Activated CD8-positive, alpha-beta memory T cell treated with anti-CD3 and anti-CD28 coated beads for 48 hours (primary cell): ENCODE measurements around the gene INSIG1.

Experiments
- DNase-seq, 3 experiments: peaks; one replicate each; pipeline ENCODE4 v3.0.0-alpha.2; 2020; ENCODE audit warnings: low read depth in 2 of 3, low spot score in 2 of 3

INSIG1 gene

DNA sequence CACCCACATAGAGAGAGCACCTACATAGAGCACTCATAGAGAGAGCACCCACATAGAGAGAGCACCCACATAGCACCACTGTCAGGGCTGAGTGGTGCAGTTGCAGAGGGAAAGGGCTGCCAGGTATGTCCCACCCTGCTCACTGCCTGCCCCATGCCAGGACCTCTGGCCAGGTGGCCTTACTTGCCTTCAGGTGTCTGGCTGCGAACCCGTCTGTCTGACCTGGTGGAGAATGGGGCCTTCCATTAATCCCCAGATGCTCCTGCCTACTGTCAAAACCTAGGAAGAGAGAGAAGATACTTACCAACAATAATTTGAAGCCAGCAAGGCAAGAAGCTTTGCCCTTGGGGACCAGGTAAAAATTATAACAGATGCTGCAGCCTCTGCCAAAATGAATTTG is 51.1 kb downstream of the INSIG1 start:
- no peak for DNase-seq

GRCh38 chr7:155349601-155350331 is 52.1 kb downstream of the INSIG1 start:
- no peak for DNase-seq

DNA sequence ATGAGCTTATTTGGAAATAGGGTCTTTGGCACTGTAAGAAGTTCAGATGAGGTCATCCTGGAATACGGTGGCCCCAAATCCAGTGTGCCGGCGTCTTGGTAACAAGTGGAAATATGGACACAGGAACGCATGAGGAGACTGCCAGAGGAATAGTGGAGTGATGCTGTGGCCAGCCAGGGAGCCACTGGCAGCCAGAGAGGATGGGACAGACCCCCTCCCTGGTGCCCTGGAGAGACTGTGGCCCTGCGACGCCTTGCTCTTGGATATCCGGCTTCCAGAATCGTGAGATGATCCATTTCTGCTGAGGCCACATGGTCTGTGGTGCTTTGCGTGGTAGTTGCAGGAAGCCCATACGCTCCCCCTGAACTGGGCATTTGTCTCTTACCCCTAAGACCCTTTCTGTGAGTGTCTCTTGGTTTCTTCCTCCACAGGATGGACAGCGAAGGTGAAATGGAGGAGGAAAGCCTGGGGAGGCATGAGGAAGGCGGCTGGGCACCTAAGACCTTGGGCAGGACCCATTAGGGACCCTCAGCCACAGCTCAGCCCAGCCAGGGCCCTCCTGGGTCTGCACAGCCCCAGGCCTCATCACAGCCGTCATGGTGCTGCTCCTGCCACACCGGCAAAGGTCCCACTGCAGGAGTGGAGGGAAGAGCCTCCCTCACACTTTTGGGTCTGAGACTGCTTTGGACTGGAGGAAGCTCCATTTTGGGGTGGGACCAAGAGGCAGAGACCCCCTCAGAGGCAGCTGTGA is 53.6 kb downstream of the INSIG1 start:
- no peak for DNase-seq

GRCh38 chr7:155352076-155352752 is 54.5 kb downstream of the INSIG1 start:
- no peak for DNase-seq

DNA sequence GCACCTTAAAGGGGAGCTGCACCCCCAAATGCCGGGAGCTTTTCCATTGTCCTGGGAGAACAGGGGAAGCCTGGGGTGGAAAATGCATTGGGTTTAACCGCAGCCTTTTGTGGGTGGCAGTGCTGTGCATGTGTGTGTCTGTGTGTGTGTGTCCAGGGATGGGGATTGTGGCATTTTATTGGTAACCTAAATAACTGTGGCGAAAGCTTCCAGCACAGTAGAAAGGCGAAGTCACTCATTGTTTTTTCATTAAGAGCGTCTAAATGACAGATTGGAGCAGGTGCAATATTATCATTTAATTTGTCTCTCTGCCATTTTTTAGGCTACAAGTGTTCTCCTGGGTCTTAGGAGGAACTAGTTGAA is 55.1 kb downstream of the INSIG1 start:
- no peak for DNase-seq

- DNase-seq: no peak
Measured at GRCh38 chr7:155353256-155353897, 55.7 kb downstream of the INSIG1 start.

DNA sequence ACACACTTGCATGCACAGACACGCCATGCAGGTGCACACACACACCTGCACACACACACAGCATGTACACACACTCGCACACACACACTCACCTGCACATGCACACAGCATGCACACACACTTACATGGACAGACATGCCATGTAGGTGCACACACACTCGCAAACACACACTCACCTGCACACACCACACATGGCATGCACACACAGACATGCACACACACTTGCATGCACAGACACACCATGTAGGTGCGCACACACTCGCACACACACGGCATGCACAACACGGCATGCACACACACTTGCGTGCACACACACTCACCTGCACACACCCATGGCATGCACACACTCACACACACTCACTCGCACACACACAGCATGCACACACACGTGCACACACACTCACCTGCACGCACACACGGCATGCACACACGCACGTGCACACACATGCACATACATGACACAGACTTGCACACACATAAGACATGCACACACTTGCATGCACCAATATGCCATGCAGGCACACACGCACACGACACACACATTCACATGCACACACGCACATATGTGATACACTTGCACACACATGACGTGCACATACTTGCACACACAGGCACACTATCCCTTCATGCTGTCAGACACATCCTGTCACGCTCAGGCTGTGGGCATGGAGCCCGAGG is 56.8 kb downstream of the INSIG1 start:
- no peak for DNase-seq

DNA sequence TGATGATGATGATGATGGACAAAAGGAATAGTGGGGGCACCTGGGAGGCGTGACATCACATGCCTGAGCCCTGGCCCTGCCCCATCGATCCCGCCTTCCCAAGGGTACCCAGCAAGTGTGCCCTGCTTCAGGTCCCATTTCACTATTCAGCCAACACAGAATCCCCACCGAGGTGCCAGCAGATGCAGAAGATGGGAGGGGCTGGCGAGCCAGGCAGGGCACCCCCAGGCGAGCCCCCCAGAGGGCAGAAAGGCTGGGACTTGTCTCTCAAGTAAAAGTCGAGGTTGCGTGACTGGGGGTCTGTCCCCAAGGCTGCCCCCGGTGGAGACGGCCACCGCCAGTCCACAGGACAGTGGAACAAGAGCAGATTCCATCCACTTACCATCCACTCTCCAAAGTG is 57.5 kb downstream of the INSIG1 start:
- no peak for DNase-seq

DNA sequence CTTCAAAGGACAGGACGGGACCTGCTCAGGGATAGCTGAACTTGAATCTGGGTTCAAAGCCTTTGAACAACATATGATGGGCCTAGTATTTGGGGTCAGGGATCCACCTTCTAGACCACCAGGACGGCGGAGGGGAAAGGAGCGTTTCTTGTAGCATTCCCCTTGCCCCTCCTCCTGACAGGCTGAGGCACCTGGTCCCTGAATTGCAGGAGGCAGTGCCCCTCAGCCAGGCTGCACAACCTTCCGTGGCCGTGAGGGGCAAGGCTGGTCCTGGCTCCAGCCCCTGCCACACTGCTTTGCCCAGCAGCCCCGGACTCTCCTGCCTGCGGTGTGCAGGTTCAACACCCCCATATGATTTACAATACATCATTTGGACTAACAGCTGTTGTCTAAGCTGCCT is 58.1 kb downstream of the INSIG1 start:
- DNase-seq: no peak

DNA sequence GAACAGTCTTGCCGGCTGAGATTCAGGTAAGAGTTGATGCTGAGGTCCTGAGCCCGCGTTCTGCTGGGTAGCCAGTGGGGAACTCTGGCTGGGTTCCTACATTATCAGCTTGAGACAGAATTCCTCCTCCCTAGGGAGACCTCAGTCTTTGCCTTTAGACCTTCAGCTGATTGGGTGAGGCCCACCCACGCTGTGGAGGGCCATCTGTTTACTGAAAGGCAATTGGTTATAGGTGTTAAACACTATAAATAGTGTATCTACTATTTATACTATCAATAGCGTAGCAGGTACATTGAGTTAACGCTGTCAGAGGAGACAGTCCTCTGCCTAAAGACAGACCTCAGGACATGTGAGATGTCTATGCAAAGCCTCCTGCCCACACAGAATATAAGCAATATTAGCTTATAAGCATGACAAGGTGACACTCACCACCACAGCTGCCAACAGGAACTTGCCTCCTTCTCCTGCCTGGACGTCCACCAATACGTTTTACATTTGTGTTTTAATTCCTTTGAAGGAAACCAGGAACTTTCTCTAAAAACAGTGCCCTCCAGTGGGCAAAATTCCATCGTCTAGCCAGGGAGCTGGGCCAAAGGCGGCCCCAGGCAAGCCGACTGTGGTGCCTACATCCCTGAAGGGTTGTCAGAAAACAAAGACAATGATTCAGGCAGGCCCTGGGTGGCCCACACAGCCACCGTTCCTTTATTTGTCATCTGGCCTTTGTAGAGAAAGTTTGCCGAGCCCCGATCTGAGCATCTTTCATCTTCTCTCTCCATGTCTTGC is 58.8 kb downstream of the INSIG1 start:
- no peak for DNase-seq

GRCh38 chr7:155357573-155358041 is 59.9 kb downstream of the INSIG1 start:
- DNase-seq: no peak

- DNase-seq: no peak
Measured at GRCh38 chr7:155358066-155358947, 60.6 kb downstream of the INSIG1 start.

- DNase-seq: no peak
Measured at GRCh38 chr7:155358948-155359712, 61.5 kb downstream of the INSIG1 start.
